HepG2 (cell line): ENCODE data around the gene CTNNBL1. TPM values are rescaled to one million over a fixed set of nuclear protein-coding genes. Genes with fewer than 3 reads are reported as not detected.

Experiments used
- BORCS8-MEF2B ChIP-seq: sonication (generic); formaldehyde crosslinking; IDR thresholded peaks from 2 replicates; pipeline ENCODE4 v1.8.0; 2022; ENCODE audit warnings: mild to moderate bottlenecking, missing genetic modification reagents
- CBX1 ChIP-seq: IDR thresholded peaks from one replicate; pipeline ENCODE4 v1.6.1; 2016; ENCODE audit warnings: antibody characterized with exemption, low read depth
- FIP1L1 ChIP-seq: fragments of 200-400 bp; formaldehyde crosslinking; IDR thresholded peaks from 2 replicates; pipeline ENCODE4 v1.6.1; 2018; ENCODE audit warnings: low read depth, mild to moderate bottlenecking, low read length, moderate library complexity, borderline replicate concordance; ENCODE audit not compliant: insufficient read depth
- HDAC6 ChIP-seq: fragments of 200-600 bp; sonication (generic); IDR thresholded peaks from 2 replicates; pipeline ENCODE4 v1.7.0; 2017; ENCODE audit warnings: mild to moderate bottlenecking, antibody characterized with exemption, low read length, low read depth
- HNRNPLL ChIP-seq: fragments of 200-400 bp; formaldehyde crosslinking; IDR thresholded peaks from 2 replicates; pipeline ENCODE4 v1.6.1; 2017; ENCODE audit warnings: mild to moderate bottlenecking, low read depth, low read length; ENCODE audit not compliant: poor library complexity, severe bottlenecking
- HNRNPUL1 ChIP-seq: fragments of 200-400 bp; formaldehyde crosslinking; IDR thresholded peaks from 2 replicates; pipeline ENCODE4 v1.6.1; 2017; ENCODE audit warnings: low read depth, mild to moderate bottlenecking, low read length, moderate library complexity
- MBD4 ChIP-seq: IDR thresholded peaks from 2 replicates; pipeline ENCODE4 v1.6.1; 2012; ENCODE audit warnings: low read length, inconsistent platforms, borderline replicate concordance
- MEIS2 ChIP-seq: sonication (generic); formaldehyde crosslinking; IDR thresholded peaks from 2 replicates; pipeline ENCODE4 v1.9.0; 2021; ENCODE audit warnings: mild to moderate bottlenecking, missing genetic modification reagents
- NKX3-1 ChIP-seq: sonication (generic); formaldehyde crosslinking; IDR thresholded peaks from 2 replicates; pipeline ENCODE4 v1.5.0; 2020; ENCODE audit warnings: missing genetic modification reagents
- PAX8 ChIP-seq: sonication (generic); formaldehyde crosslinking; IDR thresholded peaks from 2 replicates; pipeline ENCODE4 v1.8.0; 2022; ENCODE audit warnings: mild to moderate bottlenecking, missing genetic modification reagents, borderline replicate concordance
- POGK ChIP-seq: sonication (generic); formaldehyde crosslinking; conservative IDR thresholded peaks from 2 replicates; pipeline ENCODE4 v1.8.0; 2022; ENCODE audit warnings: mild to moderate bottlenecking, moderate library complexity, missing genetic modification reagents
- RBM39 ChIP-seq: fragments of 200-400 bp; formaldehyde crosslinking; IDR thresholded peaks from one replicate; pipeline ENCODE4 v1.6.1; 2018; ENCODE audit warnings: antibody characterized with exemption, mild to moderate bottlenecking, low read depth, low read length; ENCODE audit not compliant: poor library complexity, severe bottlenecking
- SP1 ChIP-seq, 2 experiments: fragments of 450-650 bp in 1 of 2; sonication (generic) in 1 of 2; formaldehyde crosslinking in 1 of 2; IDR thresholded peaks; 2 replicates each; pipeline versions ENCODE4 v1.4.0 to v1.6.1; 2016 to 2020; ENCODE audit warnings: missing genetic modification reagents in 1 of 2
- STAT6 ChIP-seq: sonication (generic); formaldehyde crosslinking; IDR thresholded peaks from 2 replicates; pipeline ENCODE4 v1.4.0; 2020; ENCODE audit warnings: missing genetic modification reagents, mild to moderate bottlenecking, borderline replicate concordance
- TRIM22 ChIP-seq: fragments of 450-650 bp; IDR thresholded peaks from 2 replicates; pipeline ENCODE4 v1.6.1; 2017
- TSC22D2 ChIP-seq: sonication (generic); formaldehyde crosslinking; IDR thresholded peaks from 2 replicates; pipeline ENCODE4 v1.5.1; 2020; ENCODE audit warnings: missing genetic modification reagents, mild to moderate bottlenecking, borderline replicate concordance
- XBP1 ChIP-seq: sonication (generic); formaldehyde crosslinking; IDR thresholded peaks from 2 replicates; pipeline ENCODE4 v1.5.0; 2020; ENCODE audit warnings: missing genetic modification reagents
- ZBTB1 ChIP-seq: sonication (generic); formaldehyde crosslinking; IDR thresholded peaks from 2 replicates; pipeline ENCODE4 v1.4.0; 2020; ENCODE audit warnings: missing genetic modification reagents, borderline replicate concordance
- ZMYM4 ChIP-seq: sonication (generic); formaldehyde crosslinking; IDR thresholded peaks from 2 replicates; pipeline ENCODE4 v1.8.1; 2023; ENCODE audit warnings: mild to moderate bottlenecking, missing genetic modification reagents
- ZNF234 ChIP-seq: sonication (generic); formaldehyde crosslinking; conservative IDR thresholded peaks from 2 replicates; pipeline ENCODE4 v1.5.1; 2020; ENCODE audit warnings: mild to moderate bottlenecking, missing genetic modification reagents
- ZNF263 ChIP-seq: sonication (generic); formaldehyde crosslinking; IDR thresholded peaks from 2 replicates; pipeline ENCODE4 v1.4.0; 2020; ENCODE audit warnings: missing genetic modification reagents
- ZNF275 ChIP-seq: sonication (generic); formaldehyde crosslinking; IDR thresholded peaks from 2 replicates; pipeline ENCODE4 v1.8.0; 2022; ENCODE audit warnings: missing genetic modification reagents, mild to moderate bottlenecking, inconsistent platforms, borderline replicate concordance
- ZNF3 ChIP-seq: IDR thresholded peaks from 2 replicates; pipeline ENCODE4 v1.7.0; 2017; ENCODE audit warnings: inconsistent platforms
- polyA plus RNA-seq, 8 experiments: library from polyadenylated mRNA; depleted of rRNA in 3 of 8; stranded (reverse) in 7 of 8; unstranded in 1 of 8; fragments of >200 nt; fragmentation: Illumina TruSeq in 4 of 8; extraction: Trizol in 4 of 8; gene quantifications; 2 replicates each; pipeline versions ENCODE4 v1.2.1 to v1.2.3, GENCODE V29; 2011 to 2016; ENCODE audit warnings: low read depth in 4 of 8, missing spikeins in 1 of 8, mixed read lengths in 1 of 8; ENCODE audit not compliant: insufficient read depth in 1 of 8
- total RNA-seq, 5 experiments: library from RNA; depleted of rRNA; stranded (reverse); fragments of >200 nt; fragmentation: Illumina TruSeq; extraction: Trizol; gene quantifications; 2 replicates each; pipeline ENCODE4 v1.2.3, GENCODE V29; 2016; ENCODE audit warnings: low read depth in 1 of 5

Gene CTNNBL1
- total and polyA plus RNA-seq, 2 of the 13 experiments (the other 11 are each of a cell fraction or from before 2014, with no cell fraction given) = 49.3 to 94.6 TPM

- TF ChIP-seq MBD4 (no peak), TRIM22 (no peak), NKX3-1 (CRISPR knock-in tag) (no peak), ZNF3 (CRISPR knock-in tag) (no peak), HNRNPLL (peak; percentile 38), TSC22D2 (CRISPR knock-in tag) (no peak), HDAC6 (no peak), FIP1L1 (no peak), STAT6 (no peak), ZMYM4 (CRISPR knock-in tag) (no peak), PAX8 (CRISPR knock-in tag) (no peak), POGK (CRISPR knock-in tag) (0 out of 2 replicates have a peak, but pooled peaks have one; percentile 39), CBX1 (no peak), XBP1 (CRISPR knock-in tag) (no peak), ZNF263 (CRISPR knock-in tag) (0 out of 2 replicates have a peak, but pooled peaks have one; percentile 3), MEIS2 (CRISPR knock-in tag) (no peak), ZBTB1 (no peak), ZNF275 (CRISPR knock-in tag) (no peak), SP1 (IDR thresholded peaks at IDR 0.05) (no peak), SP1 (CRISPR knock-in tag; IDR thresholded peaks at IDR 0.05) (0 out of 2 replicates have a peak, but pooled peaks have one; percentile 33), RBM39 (no peak), BORCS8-MEF2B (CRISPR knock-in tag) (no peak), HNRNPUL1 (no peak), ZNF234 (CRISPR knock-in tag) (no peak)
These were observed 187.9 kb downstream of the CTNNBL1 start (continued) for GRCh38 chr20:37881601-37882343.
